ENCODE data around the gene TYMP. TPM values are rescaled to one million over a fixed set of nuclear protein-coding genes. Genes with fewer than 3 reads are reported as not detected.

TYMP gene
- total and polyA plus RNA-seq, 2 donors (not counting 1 experiment from before 2014, with no cell fraction given) = 43.6 to 45.1 TPM

GRCh38 chr22:50544078-50544745, 14.4 kb upstream of the TYMP start:
- Mint-ChIP-seq H3K4me3 (peak overlapping the region; percentile 45), H3K4me1 (peaks cover 46% of the 10 kb centered on the region), H3K27me3 (no peaks in the 10 kb centered on the region), H3K9me3 (ENCODE audit: insufficient read depth) (no peaks in the 10 kb centered on the region), H3K27ac (peak overlapping the region; percentile 90)
- Histone ChIP-seq H3K79me2 (ENCODE audit: control insufficient read depth, insufficient read depth, low read length) (no peaks in the 10 kb centered on the region), H3K4me2 (replicated peaks; ENCODE audit: low read depth, low read length, poor library complexity, severe bottlenecking) (peak overlapping the region; percentile 80), H3K9ac (ENCODE audit: low read length) (peak overlapping the region; percentile 51), H3K4me1 (ENCODE audit: control insufficient read depth in 2 of 2, insufficient read depth in 2 of 2, low read length in 2 of 2) (peaks cover 42 to 63% of the 10 kb centered on the region in 2 donors), H3K27ac (ENCODE audit: low read length in 2 of 2) (peak overlapping the region; percentile 72 to 75), H3K4me3 (ENCODE audit: control extremely low read depth in 1 of 5, extremely low read depth in 1 of 5, insufficient read depth in 1 of 5, low read depth in 2 of 5, low read length in 4 of 5) (peak overlapping the region in 4 of 5 experiments; percentile 12 to 49 (median 33)), H3K27me3 (replicated peaks in 1 of 4; ENCODE audit: control extremely low read depth in 1 of 4, control insufficient read depth in 3 of 4, insufficient read depth in 4 of 4, low read length in 3 of 4) (no peaks in the 10 kb centered on the region), H3K36me3 (replicated peaks in 1 of 2; ENCODE audit: control extremely low read depth in 1 of 2, control insufficient read depth in 1 of 2, extremely low read depth in 1 of 2, insufficient read depth in 2 of 2, low read length in 1 of 2) (no peaks in the 10 kb centered on the region), H3K9me3 (ENCODE audit: control extremely low read depth in 1 of 3, control insufficient read depth in 2 of 3, insufficient read depth in 1 of 3, low read length in 2 of 3) (no peaks in the 10 kb centered on the region), H4K20me1 (ENCODE audit: control insufficient read depth, insufficient read depth, low read length, poor library complexity, severe bottlenecking) (no peaks in the 10 kb centered on the region), H2AFZ (ENCODE audit: insufficient read depth, low read depth, low read length, poor library complexity, severe bottlenecking) (peak overlapping the region; percentile 49)
- no peak for TF ChIP-seq EZH2 (IDR thresholded peaks at IDR 0.05; ENCODE audit: borderline replicate concordance, insufficient read depth, low read depth, low read length, poor library complexity, severe bottlenecking)
- peak; percentile 79 for TF ChIP-seq CTCF (IDR thresholded peaks at IDR 0.05)
- CTCF ChIA-PET = interaction anchor here (0.9 to 2.2 kb wide), 5 partner anchors 10 to 20 kb away, joined by 4 to 11 read pairs (median 4); partner anchors contain the start of genes SCO2, SYCE3 and TYMP
- WGBS (ENCODE audit: insufficient coverage) = 7% methylated on average over 50 of the region's 52 CpGs
- POLR2A ChIA-PET = interaction anchor here (0.6 to 1.8 kb wide), 6 partner anchors 11 to 23 kb away, joined by 3 to 10 read pairs (median 4); partner anchors contain the start of genes SCO2 and TYMP
- peak; percentile 90 for DNase-seq
- intact Hi-C loops (cut with micrococcal nuclease) = loop anchor here (2.0 kb wide), 3 partner anchors 17 to 77 kb away; partner anchors contain the start of gene NCAPH2
- ATAC-seq (ENCODE audit: low read depth) = peak; percentile 46

- Mint-ChIP-seq H3K4me3 (peak overlapping the region; percentile 83), H3K9me3 (ENCODE audit: insufficient read depth) (no peaks in the 10 kb centered on the region), H3K27me3 (no peaks in the 10 kb centered on the region), H3K4me1 (peaks cover 52% of the 10 kb centered on the region), H3K27ac (peak overlapping the region; percentile 93)
- Histone ChIP-seq H3K4me2 (replicated peaks; ENCODE audit: low read depth, low read length, poor library complexity, severe bottlenecking) (peak overlapping the region; percentile 1), H4K20me1 (ENCODE audit: control insufficient read depth, insufficient read depth, low read length, poor library complexity, severe bottlenecking) (no peaks in the 10 kb centered on the region), H3K4me3 (ENCODE audit: control extremely low read depth in 1 of 5, extremely low read depth in 1 of 5, insufficient read depth in 1 of 5, low read depth in 2 of 5, low read length in 4 of 5) (peak overlapping the region in 1 of 5 experiments; percentile 8), H3K36me3 (replicated peaks in 1 of 2; ENCODE audit: control extremely low read depth in 1 of 2, control insufficient read depth in 1 of 2, extremely low read depth in 1 of 2, insufficient read depth in 2 of 2, low read length in 1 of 2) (no peaks in the 10 kb centered on the region), H3K4me1 (ENCODE audit: control insufficient read depth in 2 of 2, insufficient read depth in 2 of 2, low read length in 2 of 2) (peaks cover 46 to 68% of the 10 kb centered on the region in 2 donors), H3K9ac (ENCODE audit: low read length) (no peak overlapping the region), H3K27me3 (replicated peaks in 1 of 4; ENCODE audit: control extremely low read depth in 1 of 4, control insufficient read depth in 3 of 4, insufficient read depth in 4 of 4, low read length in 3 of 4) (no peaks in the 10 kb centered on the region), H3K27ac (ENCODE audit: low read length in 2 of 2) (peak overlapping the region; percentile 95 to 96), H3K9me3 (ENCODE audit: control extremely low read depth in 1 of 3, control insufficient read depth in 2 of 3, insufficient read depth in 1 of 3, low read length in 2 of 3) (no peaks in the 10 kb centered on the region), H2AFZ (ENCODE audit: insufficient read depth, low read depth, low read length, poor library complexity, severe bottlenecking) (peak overlapping the region; percentile 34), H3K79me2 (ENCODE audit: control insufficient read depth, insufficient read depth, low read length) (no peaks in the 10 kb centered on the region)
- DNase-seq = peak; percentile 62
- intact Hi-C loops (cut with micrococcal nuclease) = no loop called here
- CTCF ChIA-PET = interaction anchor here (0.9 to 1.5 kb wide), 2 partner anchors 17 kb away, joined by 5 to 10 read pairs; partner anchors contain the start of gene SCO2
- WGBS (ENCODE audit: insufficient coverage) = 85% methylated on average over 14 of the region's 19 CpGs
- no peak for ATAC-seq (ENCODE audit: low read depth)
- POLR2A ChIA-PET = interaction anchor here (3.4 to 4.6 kb wide), 2 partner anchors 11 to 15 kb away, joined by 40 to 104 read pairs; partner anchors contain the start of genes SCO2 and TYMP
- TF ChIP-seq EZH2 (IDR thresholded peaks at IDR 0.05; ENCODE audit: borderline replicate concordance, insufficient read depth, low read depth, low read length, poor library complexity, severe bottlenecking) (no peak), CTCF (IDR thresholded peaks at IDR 0.05) (no peak)
Observed at GRCh38 chr22:50542416-50542927, 12.7 kb upstream of the TYMP start.

Measured in B cell (primary cell).